LNCaP clone FGC (cell line): ENCODE measurements around the gene STUB1.

Experiments
- DNase-seq: peaks from one replicate; pipeline ENCODE4 v3.0.0-alpha.2; 2011; ENCODE audit warnings: low read depth
- H3K4me3 ChIP-seq: 2 replicates; pipeline ENCODE4 v1.5.1; 2011; ENCODE audit warnings: mild to moderate bottlenecking, low read depth, low read length, control low read depth
- TF ChIP-seq, protein P1 (sequence below): IDR thresholded peaks from 2 replicates; pipeline ENCODE4 v1.5.1; 2012; ENCODE audit warnings: mild to moderate bottlenecking; ENCODE audit not compliant: control insufficient read depth, insufficient read depth; ENCODE audit errors: extremely low read depth

The STUB1 gene

DNA sequence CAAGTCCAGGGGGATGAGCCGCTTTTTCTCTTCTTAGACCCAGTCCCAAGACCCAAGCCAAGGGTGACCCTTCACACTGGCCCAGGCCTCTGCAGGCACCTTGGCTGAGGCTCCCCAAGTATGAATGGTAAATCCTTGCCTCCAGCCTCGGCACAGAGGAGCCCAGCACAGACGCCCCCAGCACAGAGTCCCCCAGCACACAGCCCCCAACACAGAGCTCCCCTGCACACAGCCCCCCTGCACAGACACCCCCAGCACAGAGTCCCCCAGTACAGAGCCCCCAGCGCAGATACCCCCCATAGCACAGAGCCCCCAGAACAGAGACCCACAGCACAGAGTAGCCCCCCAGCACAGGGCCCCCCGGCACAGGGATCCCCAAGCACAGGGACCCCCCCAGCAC lies 39.6 kb upstream of the STUB1 start:
- TF ChIP-seq, protein P1, sequence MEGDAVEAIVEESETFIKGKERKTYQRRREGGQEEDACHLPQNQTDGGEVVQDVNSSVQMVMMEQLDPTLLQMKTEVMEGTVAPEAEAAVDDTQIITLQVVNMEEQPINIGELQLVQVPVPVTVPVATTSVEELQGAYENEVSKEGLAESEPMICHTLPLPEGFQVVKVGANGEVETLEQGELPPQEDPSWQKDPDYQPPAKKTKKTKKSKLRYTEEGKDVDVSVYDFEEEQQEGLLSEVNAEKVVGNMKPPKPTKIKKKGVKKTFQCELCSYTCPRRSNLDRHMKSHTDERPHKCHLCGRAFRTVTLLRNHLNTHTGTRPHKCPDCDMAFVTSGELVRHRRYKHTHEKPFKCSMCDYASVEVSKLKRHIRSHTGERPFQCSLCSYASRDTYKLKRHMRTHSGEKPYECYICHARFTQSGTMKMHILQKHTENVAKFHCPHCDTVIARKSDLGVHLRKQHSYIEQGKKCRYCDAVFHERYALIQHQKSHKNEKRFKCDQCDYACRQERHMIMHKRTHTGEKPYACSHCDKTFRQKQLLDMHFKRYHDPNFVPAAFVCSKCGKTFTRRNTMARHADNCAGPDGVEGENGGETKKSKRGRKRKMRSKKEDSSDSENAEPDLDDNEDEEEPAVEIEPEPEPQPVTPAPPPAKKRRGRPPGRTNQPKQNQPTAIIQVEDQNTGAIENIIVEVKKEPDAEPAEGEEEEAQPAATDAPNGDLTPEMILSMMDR = no peak
- DNase-seq = no peak
- H3K4me3 ChIP-seq = peak overlapping the region; percentile 91

DNA sequence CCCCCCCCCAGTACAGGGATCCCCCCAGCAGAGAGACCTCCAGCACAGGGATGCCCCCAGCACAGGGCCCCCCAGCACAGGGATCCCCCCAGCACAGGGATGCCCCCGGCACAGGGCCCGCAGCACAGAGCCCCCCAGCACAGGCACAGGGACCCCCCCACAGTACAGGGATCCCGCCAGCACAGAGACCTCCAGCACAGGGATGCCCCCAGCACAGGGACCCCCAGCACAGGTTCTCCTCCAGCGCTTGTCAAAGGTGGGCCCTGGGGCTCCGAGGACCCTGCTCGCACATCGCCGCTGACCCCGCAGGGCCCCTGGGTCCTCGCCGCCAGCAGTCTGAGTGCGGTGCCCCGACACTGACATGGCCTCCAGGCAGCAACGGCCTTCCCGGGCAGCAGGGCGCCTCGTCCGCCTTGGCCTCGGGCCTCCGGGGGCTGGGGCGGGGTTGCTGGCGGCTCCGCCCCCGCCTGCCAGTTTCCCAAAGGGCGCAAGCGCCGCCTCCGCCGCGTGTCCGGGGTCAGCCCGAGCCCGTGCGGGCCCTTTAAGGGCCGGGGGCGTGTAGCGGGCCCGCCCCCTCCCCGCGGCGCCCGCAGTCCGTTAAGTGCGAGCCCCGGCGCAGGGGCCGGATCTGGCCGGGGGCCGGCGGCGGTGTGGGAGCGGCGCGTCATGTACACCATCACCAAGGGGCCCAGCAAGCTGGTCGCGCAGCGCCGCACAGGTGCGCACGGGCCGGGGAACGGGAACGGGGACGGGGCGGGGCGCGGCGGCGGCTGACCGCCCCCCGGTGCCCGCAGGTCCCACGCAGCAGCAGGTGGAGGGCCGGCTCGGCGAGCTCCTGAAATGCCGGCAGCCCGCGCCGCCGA lies 38.7 kb upstream of the STUB1 start, which contains the start of gene MCRIP2:
Gene MCRIP2, plus strand, starts transcription at position 503 of the 863 bp plus-strand sequence. Its CDS starts 164 bp downstream, at position 667.
- no peak for DNase-seq
- TF ChIP-seq, protein P1 = no peak
- peak within 1 kb of the TSS; percentile 91 for H3K4me3 ChIP-seq

DNA sequence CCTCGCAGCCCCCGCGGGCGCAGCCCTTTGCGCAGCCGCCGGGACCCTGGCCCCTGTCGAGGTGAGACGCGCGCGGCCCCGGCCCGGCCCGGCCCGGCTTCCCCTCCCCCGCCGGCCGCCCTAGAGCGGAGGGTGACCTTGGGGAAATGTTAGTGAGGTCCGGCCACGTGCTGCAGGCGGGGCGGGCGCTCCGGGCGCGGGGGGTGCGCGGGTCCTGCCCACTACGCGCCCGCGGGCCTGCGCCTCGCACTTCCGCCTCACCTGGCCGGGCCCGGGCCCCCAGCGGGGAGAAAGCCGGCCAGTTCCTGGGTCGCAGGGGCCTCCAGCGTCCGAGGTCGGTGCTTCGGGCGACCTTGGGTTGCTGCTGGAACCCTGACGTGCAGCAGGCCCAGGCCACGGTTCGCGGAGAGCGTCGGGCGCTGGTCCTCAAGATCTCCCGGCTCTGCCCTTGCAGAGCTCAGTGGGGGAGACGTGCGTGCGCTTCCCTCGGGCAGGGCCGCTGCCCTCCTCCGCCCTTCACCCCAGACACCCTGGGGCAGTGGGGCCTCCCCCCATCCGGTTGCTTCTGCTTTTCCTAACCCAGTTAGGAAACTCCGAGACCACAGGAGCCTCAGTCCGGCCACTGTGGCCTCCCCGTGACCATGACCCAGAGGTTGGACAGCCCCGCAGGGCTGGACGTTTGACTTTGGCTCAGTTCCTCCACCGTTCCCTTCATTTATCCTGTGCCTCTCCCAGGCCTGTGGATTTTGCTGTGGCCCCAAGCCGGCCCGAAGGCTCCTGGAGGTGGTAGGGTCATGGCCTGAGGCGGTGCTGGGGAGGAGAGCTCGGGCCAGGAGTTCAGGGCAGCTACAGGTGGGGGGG lies 37.8 kb upstream of the STUB1 start:
- DNase-seq = no peak
- peak overlapping the region; percentile 91 for H3K4me3 ChIP-seq
- TF ChIP-seq, protein P1 = no peak

DNA sequence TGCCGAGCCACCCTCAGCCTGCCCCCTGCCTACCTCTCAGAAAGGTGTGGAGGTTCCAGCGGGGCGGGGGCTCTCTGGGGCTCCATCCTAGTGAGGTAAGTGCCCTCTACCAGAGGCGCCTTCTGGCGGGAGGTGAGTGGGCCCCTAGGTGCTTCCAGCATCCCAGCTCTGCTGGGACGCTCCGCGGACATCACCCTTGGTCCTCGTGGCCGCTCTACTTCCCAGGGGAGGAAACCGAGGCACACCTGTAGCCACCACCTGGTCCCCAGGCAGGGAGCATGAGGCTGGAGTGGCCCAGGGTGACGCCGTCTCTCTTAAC lies 37.2 kb upstream of the STUB1 start:
- TF ChIP-seq, protein P1 = no peak
- no peak for DNase-seq
- peak overlapping the region; percentile 91 for H3K4me3 ChIP-seq

DNA sequence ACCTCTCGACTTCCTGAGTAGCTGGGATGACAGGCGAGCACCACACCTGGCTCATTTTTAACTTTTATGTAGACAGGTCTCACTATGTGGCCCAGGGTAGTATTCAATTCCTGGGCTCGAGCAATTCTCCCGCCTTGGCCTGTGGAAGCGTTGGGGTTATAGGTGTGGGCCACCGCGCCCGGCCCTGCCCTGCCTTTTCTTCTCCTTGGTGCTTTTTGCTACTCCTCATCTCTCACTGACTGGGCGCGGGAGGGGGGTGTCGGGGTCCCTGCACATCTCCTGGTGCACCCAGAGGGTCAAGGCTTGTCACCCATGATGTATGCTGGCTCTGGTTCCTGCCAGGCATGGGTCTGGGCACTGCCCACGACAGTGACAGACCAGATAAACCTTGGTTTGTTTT lies 35.7 kb upstream of the STUB1 start:
- no peak for DNase-seq
- no peak overlapping the region for H3K4me3 ChIP-seq
- TF ChIP-seq, protein P1 = no peak

DNA sequence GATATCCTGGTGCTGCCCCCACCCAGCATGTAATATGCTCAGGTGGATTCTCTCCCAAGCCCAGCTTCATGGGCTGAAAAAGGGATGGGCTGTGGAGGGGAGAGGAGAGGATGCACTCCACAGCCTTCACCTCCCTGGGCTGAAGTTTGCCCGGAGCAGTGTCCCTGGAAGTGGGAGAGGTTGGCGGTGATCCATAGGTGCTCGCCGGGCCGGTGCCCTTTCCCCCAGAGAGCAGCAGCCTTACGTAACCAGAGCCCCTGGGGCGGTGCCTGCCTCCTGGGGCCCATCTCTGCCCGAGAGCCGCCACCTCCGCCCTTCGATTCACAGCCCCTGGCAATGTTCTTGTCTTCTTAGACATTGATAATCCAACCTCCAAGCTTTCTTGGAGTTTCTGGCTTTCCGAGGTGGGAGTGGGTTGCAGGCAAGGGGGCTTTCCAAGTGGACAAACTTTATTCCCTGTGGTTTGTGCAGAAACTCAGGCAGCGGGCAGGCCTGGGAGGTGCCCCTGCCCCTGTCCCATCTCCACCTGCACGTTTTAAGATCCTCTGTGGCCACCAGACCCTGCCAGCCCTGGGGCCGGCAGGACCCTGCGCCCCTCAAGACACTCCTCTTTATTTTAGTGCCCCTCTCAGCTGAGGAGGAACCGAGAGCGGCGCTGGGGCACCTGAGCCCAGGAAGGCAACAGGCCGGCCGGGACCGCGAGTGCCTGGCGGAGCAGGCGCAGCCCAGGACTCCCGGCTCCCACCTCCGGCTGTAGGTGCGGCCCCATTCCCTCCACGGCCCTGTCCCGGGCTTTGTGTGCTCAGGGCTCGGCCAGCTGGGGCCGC lies 34.1 kb upstream of the STUB1 start:
- DNase-seq = no peak
- TF ChIP-seq, protein P1 = no peak
- no peak overlapping the region for H3K4me3 ChIP-seq
